GM12892 (cell line): Measurements from ENCODE around the gene ELP1. TPM values are rescaled to one million over a fixed set of nuclear protein-coding genes. Genes with fewer than 3 reads are reported as not detected.
"Not testable (repeated sequence)": the region's sequence is repeated elsewhere in the genome, so short reads cannot be mapped to it uniquely, and the experiment has no call there.

Experiments
- DNase-seq: peaks from one replicate; pipeline ENCODE4 v3.0.0; 2011; ENCODE audit not compliant: insufficient read length
- FAIRE-seq: peaks from 2 replicates; lab custom pipeline; 2011; peaks lifted over from hg19 to GRCh38; lab: Jason Lieb, UNC
- POLR2A ChIP-seq: IDR thresholded peaks from 2 replicates; pipeline ENCODE4 v1.6.1; 2011; ENCODE audit warnings: low read depth, low read length, control low read depth
- POLR2AphosphoS5 ChIP-seq: IDR thresholded peaks from 2 replicates; pipeline ENCODE4 v1.6.1; 2011; ENCODE audit warnings: low read depth, low read length, control low read depth
- TAF1 ChIP-seq: IDR thresholded peaks from 2 replicates; pipeline ENCODE4 v1.6.1; 2011; ENCODE audit warnings: low read depth, mild to moderate bottlenecking, control low read depth, low read length, borderline replicate concordance
- polyA plus RNA-seq: library from polyadenylated mRNA; unstranded; fragments of >200 nt; gene quantifications from one replicate; pipeline ENCODE4 v1.2.1, GENCODE V29; 2012; ENCODE audit warnings: missing spikeins, inconsistent platforms; ENCODE audit not compliant: missing spikeins

Gene ELP1, protein sequence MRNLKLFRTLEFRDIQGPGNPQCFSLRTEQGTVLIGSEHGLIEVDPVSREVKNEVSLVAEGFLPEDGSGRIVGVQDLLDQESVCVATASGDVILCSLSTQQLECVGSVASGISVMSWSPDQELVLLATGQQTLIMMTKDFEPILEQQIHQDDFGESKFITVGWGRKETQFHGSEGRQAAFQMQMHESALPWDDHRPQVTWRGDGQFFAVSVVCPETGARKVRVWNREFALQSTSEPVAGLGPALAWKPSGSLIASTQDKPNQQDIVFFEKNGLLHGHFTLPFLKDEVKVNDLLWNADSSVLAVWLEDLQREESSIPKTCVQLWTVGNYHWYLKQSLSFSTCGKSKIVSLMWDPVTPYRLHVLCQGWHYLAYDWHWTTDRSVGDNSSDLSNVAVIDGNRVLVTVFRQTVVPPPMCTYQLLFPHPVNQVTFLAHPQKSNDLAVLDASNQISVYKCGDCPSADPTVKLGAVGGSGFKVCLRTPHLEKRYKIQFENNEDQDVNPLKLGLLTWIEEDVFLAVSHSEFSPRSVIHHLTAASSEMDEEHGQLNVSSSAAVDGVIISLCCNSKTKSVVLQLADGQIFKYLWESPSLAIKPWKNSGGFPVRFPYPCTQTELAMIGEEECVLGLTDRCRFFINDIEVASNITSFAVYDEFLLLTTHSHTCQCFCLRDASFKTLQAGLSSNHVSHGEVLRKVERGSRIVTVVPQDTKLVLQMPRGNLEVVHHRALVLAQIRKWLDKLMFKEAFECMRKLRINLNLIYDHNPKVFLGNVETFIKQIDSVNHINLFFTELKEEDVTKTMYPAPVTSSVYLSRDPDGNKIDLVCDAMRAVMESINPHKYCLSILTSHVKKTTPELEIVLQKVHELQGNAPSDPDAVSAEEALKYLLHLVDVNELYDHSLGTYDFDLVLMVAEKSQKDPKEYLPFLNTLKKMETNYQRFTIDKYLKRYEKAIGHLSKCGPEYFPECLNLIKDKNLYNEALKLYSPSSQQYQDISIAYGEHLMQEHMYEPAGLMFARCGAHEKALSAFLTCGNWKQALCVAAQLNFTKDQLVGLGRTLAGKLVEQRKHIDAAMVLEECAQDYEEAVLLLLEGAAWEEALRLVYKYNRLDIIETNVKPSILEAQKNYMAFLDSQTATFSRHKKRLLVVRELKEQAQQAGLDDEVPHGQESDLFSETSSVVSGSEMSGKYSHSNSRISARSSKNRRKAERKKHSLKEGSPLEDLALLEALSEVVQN (N-terminal part only)
- 20.0 TPM for polyA plus RNA-seq

DNA sequence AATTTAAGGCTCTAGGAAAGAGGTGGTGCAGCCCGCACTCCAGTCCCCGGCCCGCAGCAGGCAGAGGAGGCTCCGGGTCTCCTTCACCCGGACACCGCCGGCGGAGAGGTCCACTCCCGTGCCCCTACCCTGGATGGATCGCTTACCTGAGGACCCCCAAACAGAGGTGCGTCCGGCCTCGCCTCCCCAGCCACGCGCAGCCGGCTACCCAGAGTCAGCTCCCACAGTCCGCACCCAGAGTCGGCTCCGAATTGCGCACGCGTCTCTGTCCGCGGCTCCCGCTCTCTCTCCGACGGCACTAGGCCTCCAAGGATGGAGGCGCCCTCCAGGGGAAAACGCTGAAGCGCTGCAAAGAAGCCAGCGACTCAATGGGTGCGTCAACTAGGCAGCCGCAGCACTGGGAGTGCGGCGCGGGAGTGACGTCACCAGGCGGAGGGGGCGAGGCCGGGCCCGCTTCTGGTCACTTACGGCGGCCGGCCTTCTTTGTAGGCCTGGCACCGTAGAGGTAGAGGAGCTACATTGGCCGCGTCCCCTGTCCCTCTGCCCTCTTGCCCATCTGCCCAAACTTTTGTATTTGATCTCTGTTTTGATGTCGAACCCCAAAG lies at the start of gene ELP1:
Gene ELP1, minus strand, starts transcription at position 407 of the 605 bp plus-strand sequence. CDS start 2,978 bp downstream, outside the sequence.
- DNase-seq (peak; percentile 79), FAIRE-seq (peak; percentile 95)
- peak; percentile 69; the same call in 1 of the 2 replicates for TF ChIP-seq TAF1
- peak; percentile 72 for TF ChIP-seq POLR2AphosphoS5
- TF ChIP-seq POLR2A, result peak; percentile 74

DNA sequence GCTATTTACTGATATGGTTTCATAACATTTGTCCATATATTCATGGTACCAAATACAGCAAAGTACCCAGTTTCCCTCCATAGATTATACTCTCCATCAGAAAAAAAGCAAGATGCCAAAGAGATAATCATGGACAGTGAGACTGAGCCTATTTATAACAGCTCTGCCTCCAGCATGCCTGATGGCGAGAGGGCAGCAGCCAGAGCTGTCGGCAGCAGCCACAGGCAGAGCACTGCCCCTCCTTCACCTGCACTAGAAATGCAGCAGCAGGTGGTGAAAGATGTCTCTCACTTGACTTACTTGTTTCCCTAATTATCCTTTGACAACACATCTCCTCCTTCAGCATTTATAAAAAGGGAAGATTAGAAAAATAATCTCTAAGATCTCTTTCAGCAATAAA lies 47.0 kb upstream of the ELP1 start:
- FAIRE-seq, result no peak

DNA sequence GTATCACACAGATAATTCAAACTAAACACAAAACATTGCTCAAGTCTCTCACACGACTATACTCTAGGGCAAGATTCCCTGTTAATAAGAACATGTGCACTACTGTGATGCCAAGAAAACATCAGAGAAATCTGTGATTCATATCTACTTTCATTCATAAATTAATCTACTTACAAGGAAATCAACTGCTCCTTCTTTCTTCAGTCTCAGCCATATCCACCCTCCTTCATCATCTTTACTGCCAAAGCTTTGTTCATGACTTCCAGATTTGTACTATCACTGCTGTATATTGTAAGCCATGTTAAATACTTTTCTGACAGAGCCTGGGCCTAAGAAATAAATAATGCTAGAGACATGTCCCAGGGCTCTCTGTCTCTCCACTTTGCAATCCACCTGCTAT lies 44.3 kb upstream of the ELP1 start:
- FAIRE-seq (no peak), DNase-seq (no peak)
- TF ChIP-seq TAF1 (no peak), POLR2A (no peak), POLR2AphosphoS5 (no peak)

More for the DNA sequence above, 47.0 kb upstream of the ELP1 start:
- no peak for TF ChIP-seq TAF1
- TF ChIP-seq POLR2A, result no peak
- no peak for TF ChIP-seq POLR2AphosphoS5
- DNase-seq, result no peak

DNA sequence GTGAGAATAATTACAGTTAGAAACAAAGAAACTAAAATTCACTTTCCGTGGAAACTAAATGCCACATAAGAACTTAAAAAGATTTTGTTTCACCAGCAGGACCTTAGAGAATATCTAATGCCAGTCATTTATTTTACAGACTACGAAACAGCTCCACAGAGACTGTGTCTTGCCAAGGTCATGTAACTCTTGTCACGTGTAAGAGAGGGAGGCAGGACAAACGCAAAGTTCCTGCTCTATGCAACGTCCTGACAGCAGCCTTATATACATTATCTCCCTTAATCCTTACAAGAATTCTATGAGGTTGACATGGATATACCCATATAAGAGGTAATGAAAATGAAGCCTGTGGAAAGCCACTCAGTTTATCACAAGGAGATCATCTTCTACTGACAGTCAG lies 40.0 kb upstream of the ELP1 start:
- FAIRE-seq (no peak), DNase-seq (no peak)
- TF ChIP-seq POLR2A (no peak), TAF1 (no peak), POLR2AphosphoS5 (no peak)

DNA sequence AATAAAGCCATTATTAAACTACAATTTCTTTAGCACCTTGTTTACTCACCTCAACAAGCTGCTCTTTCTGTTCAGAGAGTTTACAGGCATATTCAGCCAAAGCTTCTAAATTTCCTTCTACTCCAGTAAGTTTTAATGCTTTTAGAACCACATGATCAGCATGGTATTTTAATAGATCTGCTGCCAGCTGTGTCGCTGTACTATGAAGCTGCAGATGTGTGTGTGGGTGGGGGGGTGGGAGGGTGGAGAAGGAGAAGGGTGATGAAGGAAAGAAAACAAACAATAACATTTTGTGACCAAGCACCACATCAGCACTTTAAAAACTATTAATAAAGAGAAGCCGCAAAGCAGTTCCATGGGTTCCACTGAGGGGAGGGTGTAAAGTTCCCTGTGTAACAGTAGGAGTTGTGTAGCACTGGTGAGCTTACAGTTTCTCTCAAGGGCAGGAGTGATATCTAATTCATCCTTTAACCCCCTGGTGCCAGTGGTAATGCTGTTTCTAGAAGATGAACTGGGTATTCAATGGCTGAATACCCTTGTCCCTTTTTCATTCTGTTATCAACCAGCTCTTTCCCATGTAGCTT lies 38.8 kb upstream of the ELP1 start:
- FAIRE-seq (no peak), DNase-seq (no peak)
- TF ChIP-seq TAF1 (no peak), POLR2A (no peak), POLR2AphosphoS5 (no peak)

DNA sequence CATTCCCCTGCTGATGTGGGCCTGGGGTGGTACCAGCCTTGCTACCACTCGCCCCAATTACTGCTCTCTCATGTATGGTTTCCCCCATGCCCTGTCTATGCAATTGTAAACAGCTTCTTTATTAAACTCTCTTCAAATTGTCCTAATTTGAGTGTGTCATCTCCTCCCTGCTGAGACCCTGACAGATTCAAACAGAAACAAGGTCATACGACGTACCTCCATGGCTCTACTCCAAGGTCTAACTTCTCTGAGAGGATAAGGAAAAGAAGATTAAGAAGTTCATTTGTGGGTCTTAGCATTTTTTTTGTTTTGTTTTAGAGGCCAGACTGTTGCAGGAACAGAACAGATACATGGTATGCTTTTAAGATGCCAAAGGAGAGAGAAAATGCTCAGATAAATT lies 38.3 kb upstream of the ELP1 start:
- FAIRE-seq (no peak), DNase-seq (no peak)
- TF ChIP-seq POLR2A (no peak), POLR2AphosphoS5 (no peak)

DNA sequence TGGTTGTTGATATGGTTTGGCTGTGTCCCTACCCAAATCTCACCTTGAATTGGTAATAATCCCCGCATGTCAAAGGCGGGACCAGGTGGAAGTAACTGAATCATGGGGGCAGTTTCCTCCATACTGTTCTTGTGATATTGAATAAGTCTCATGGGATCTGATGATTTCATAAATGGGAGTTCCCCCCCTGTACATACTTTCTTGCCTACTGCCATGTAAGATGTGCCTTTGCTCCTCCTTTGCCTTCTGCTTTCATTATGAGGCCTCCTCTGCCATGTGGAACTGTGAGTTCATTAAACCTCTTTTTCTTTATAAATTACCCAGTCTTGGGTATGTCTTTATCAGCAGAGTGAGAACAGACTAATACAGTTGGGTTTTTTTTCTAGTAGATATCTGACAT lies 37.5 kb upstream of the ELP1 start:
- not testable (repeated sequence) for FAIRE-seq, DNase-seq

DNA sequence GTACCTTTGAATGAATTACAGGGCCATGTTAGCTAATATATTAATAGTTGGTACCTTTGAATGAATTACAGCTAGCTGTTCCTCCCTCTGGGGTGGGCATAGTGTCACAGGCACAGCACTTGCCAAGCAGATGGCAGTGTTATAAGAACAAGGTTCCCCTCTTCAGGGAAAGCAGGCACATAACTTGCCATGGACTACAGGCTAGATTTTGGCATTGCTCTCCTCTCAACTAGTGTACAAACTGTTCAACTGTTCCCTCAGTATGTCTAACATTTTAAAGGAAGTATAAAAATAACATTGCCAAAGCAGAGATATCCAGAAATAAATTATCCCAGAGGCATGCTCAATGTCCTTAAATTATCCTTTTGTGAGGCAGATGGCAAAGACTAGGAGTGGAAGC lies 34.0 kb upstream of the ELP1 start:
- TF ChIP-seq POLR2A (no peak), TAF1 (no peak), POLR2AphosphoS5 (no peak)
- DNase-seq (no peak), FAIRE-seq (no peak)

DNA sequence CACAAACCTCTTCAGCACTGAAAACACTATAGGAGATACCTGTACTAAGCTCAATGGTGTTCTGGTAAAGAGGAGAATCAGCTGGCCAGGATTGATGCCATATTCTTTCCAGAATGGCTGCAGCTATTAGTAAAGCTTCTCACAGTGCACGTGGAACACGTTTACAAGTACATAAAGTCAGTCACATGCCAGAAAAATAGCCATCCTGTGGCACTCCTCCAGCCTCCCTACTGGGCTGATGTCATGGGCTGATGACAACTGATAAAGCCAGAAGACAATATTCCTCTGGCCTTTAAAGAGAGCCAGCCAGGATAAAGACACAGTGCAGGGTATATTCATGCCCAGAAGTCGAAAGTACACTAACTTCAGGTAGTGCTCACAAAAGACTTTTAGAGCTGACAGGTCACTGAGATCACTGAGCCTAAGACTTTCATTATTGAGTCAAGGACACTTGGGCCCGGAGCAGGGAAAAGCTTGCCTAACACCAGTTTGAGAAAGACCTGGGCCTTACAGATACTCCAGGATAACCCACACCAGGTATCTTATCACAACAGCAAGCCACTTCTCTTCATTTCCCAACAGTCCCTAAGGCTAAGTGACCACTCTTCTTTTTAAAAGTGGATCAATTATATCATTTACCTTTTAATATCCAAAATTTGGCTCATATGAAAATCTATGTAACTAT lies 29.7 kb upstream of the ELP1 start:
- no peak for FAIRE-seq
- DNase-seq, result no peak
- no peak for TF ChIP-seq TAF1
- TF ChIP-seq POLR2AphosphoS5, result no peak
- TF ChIP-seq POLR2A, result no peak

DNA sequence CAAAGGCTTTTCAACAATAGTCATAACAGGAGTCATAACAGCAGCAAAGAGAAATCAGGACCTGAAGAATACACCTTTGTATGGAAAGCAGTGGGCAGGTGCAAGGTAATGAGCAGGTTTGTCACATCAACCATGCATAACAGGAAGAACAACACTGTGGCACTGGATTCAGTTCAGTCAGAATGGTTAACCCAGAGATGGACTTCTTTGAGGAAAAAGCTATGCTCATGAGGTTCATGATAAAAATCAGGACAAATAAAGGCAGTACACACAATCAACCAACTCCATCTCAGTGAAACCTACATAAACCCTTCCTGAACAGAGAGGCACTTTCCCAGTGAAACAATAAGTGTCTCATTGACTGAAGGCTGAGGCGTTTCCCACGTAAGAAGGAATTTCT lies 27.2 kb upstream of the ELP1 start:
- no peak for DNase-seq
- TF ChIP-seq POLR2AphosphoS5 (no peak), TAF1 (no peak), POLR2A (no peak)
- FAIRE-seq, result no peak
